NB4 (cell line): Measurements from ENCODE around the gene TRPC1.
"Not testable (repeated sequence)": the region's sequence is repeated elsewhere in the genome, so short reads cannot be mapped to it uniquely, and the experiment has no call there.

Source experiments
- DNase-seq: peaks from one replicate; pipeline ENCODE4 v3.0.0; 2010; ENCODE audit warnings: low read depth
- H3K4me3 ChIP-seq: one replicate; pipeline ENCODE4 v1.5.1; 2011; ENCODE audit warnings: mild to moderate bottlenecking, low read depth, low read length, moderate library complexity
- MYC ChIP-seq: IDR thresholded peaks from 2 replicates; pipeline ENCODE4 v1.6.1; 2011; ENCODE audit warnings: low read depth, low read length
- POLR2A ChIP-seq: IDR thresholded peaks from 2 replicates; pipeline ENCODE4 v1.6.1; 2011; ENCODE audit warnings: mild to moderate bottlenecking; ENCODE audit not compliant: insufficient read length; ENCODE audit errors: extremely low read depth
- TF ChIP-seq, protein P1 (sequence below): IDR thresholded peaks from 2 replicates; pipeline ENCODE4 v1.6.1; 2011; ENCODE audit warnings: low read depth, low read length
- TF ChIP-seq, protein P2 (sequence below): IDR thresholded peaks from one replicate; pipeline ENCODE4 v1.5.1; 2012; ENCODE audit warnings: low read depth, low read length

TRPC1 gene

DNA sequence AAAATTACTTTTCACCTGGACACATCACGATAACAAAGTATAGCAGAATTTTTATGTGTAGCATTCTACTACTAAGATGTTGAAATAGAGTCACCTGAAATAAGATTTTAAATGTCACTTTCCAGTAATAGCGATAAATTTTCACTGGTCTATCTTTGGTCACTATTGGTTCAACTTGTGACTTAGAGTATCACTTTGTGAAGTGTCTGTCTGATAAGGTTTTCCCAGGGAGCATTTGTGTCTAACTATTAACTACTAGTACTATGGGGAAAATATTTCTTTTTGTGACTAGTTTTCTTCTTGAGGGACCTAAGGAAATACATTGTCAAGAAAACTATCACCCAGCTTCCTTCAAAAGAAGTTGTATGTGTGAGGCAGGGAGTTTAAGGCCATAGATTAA, 11.0 kb downstream of the TRPC1 start:
- no peak overlapping the region for H3K4me3 ChIP-seq
- no peak for DNase-seq
- TF ChIP-seq POLR2A (no peak), MYC (no peak)
- TF ChIP-seq, protein P1, sequence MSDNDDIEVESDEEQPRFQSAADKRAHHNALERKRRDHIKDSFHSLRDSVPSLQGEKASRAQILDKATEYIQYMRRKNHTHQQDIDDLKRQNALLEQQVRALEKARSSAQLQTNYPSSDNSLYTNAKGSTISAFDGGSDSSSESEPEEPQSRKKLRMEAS = no peak
- TF ChIP-seq, protein P2, sequence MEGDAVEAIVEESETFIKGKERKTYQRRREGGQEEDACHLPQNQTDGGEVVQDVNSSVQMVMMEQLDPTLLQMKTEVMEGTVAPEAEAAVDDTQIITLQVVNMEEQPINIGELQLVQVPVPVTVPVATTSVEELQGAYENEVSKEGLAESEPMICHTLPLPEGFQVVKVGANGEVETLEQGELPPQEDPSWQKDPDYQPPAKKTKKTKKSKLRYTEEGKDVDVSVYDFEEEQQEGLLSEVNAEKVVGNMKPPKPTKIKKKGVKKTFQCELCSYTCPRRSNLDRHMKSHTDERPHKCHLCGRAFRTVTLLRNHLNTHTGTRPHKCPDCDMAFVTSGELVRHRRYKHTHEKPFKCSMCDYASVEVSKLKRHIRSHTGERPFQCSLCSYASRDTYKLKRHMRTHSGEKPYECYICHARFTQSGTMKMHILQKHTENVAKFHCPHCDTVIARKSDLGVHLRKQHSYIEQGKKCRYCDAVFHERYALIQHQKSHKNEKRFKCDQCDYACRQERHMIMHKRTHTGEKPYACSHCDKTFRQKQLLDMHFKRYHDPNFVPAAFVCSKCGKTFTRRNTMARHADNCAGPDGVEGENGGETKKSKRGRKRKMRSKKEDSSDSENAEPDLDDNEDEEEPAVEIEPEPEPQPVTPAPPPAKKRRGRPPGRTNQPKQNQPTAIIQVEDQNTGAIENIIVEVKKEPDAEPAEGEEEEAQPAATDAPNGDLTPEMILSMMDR = no peak

DNA sequence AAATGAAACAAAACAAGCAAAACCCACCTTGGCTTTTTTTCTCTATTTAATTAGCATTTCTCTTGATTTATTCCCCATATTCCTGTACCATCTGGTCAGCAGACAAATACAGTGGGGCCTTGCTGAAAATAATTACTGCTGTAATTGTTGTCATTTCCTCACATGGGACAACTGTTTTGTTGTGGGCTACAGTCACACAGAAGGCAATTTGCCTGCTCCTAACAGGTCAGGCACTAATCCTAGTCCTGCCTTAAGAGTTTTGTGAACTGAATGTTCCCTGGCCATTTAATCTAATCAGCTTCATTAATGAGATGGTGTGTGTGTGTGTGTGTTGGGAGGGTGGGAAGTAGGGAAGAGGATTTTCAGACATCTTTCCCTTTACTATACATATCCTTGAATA, 11.6 kb downstream of the TRPC1 start:
- H3K4me3 ChIP-seq = no peak overlapping the region
- DNase-seq = no peak
- TF ChIP-seq, protein P2 = no peak
- no peak for TF ChIP-seq POLR2A
- no peak for TF ChIP-seq MYC
- TF ChIP-seq, protein P1 = no peak

DNA sequence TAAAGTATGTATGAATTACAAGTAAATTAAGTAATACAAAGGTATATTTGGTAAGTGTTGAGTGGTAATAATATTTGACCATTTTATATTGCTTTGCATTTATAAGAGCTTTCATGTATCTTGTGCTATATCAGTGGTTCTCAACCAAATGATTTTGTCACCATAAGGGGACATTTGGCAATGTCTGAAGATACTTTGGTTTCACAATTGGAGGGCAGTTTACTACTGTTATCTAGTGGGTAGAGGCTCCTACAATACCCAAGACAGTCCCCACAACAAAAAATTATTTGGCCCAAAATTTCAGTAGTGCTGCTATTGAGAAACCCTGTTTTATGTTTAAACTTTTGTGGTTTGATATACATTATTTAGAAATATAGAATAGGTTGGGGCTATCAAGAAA, 14.6 kb downstream of the TRPC1 start:
- TF ChIP-seq MYC (no peak), POLR2A (no peak)
- TF ChIP-seq, protein P2 = no peak
- TF ChIP-seq, protein P1 = no peak
- H3K4me3 ChIP-seq = no peak overlapping the region
- DNase-seq = no peak

DNA sequence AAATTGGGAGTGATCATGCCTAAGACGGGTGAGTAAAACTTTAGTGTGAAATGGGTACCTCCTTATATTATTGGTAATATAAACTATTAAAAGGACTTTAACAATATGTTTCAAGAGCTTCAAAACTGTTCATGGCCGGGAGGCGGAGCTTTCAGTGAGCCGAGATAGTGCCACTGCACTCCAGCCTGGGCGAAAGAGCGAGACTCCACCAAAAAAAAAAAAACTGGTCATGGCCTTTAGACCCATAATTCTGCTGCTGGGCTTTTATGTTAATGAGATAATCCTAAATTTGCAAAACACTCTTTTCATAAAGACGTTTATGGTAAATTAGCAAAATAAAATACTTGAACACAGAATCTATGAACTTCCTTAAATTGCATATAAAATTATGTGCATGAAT, 22.8 kb downstream of the TRPC1 start:
- TF ChIP-seq, protein P1 = no peak
- TF ChIP-seq POLR2A (no peak), MYC (no peak)
- TF ChIP-seq, protein P2 = no peak
- no peak overlapping the region for H3K4me3 ChIP-seq
- DNase-seq = no peak

DNA sequence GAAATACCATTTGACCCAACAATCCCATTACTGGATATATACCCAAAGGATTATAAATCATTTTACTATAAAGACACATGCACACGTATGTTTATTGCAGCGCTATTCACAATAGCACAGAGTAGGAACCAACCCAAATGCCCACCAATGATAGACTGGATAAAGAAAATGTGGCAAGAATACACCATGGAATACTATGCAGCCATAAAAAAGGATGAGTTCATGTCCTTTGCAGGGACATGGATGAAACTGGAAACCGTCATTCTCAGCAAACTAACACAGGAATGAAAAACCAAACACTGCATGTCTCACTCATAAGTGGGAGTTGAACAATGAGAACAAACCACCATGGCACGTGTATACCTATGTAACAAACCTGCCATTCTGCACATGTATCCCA, 26.7 kb downstream of the TRPC1 start:
- DNase-seq = not testable (repeated sequence)

DNA sequence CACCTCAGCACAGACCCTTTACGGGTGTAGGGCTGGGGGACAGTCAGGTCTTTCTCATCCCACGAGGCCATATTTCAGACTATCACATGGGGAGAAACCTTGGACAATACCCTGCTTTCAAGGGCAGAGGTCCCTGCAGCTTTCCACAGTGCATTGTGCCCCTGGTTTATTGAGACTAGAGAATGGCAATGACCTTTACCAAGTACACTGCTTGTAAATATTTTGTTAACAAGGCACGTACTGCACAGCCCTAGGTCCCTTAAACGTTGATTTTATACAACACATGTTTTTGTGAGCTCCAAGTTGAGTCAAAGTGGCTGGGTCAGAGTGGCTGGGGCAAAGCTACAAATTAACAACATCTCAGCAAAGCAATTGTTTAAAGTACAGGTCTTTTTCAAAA, 28.8 kb downstream of the TRPC1 start:
- not testable (repeated sequence) for H3K4me3 ChIP-seq, DNase-seq

More for the DNA sequence above, 26.7 kb downstream of the TRPC1 start:
- not testable (repeated sequence) for H3K4me3 ChIP-seq

DNA sequence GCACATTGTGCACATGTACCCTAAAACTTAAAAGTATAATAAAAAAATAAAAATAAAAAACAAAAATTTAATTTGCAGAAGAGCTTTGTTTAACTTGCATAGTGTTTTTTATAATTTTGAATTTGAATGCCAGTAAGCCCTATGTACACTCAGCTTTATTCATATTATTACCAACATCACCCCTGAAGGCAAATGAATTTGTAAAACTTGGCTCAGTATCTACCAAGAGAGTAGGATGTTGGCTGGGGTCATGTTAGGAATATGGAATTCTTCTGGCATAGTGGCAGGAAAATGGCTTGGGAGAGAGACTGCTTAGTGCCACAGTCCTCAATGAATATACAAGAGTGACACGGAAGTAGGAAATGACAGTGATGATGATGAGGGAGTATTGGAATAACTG, 30.7 kb downstream of the TRPC1 start:
- TF ChIP-seq, protein P2 = no peak
- TF ChIP-seq MYC (no peak), POLR2A (no peak)
- TF ChIP-seq, protein P1 = no peak
- no peak for DNase-seq

More for the DNA sequence above, 30.7 kb downstream of the TRPC1 start:
- no peak overlapping the region for H3K4me3 ChIP-seq
